Cardiac septum (tissue), 1 donor: ENCODE results near the gene PLXNA3. TPM values are rescaled to one million over a fixed set of nuclear protein-coding genes. Genes with fewer than 3 reads are reported as not detected.

Source experiments
- DNase-seq: peaks from one replicate; pipeline ENCODE4 v3.0.0-alpha.2; 2020; ENCODE audit warnings: low spot score
- intact Hi-C: fragments of 100-400 bp; cut with DNase I; formaldehyde crosslinking; loops from one replicate; pipeline ENCODE4 v1.14.0; 2022
- total RNA-seq: library from RNA; stranded (reverse); fragmentation: NEBNext Ultra II Directional; extraction: Animal tissue kit (Norgen Biotek cat#: 25700); gene quantifications from one replicate; pipeline ENCODE4 v1.2.1, GENCODE V29; 2021
- donor health status: DM: no; HTN: no; CAD: no.

PLXNA3 gene
- total RNA-seq, 1 donor from 2014 or later: 46.9 TPM

DNA sequence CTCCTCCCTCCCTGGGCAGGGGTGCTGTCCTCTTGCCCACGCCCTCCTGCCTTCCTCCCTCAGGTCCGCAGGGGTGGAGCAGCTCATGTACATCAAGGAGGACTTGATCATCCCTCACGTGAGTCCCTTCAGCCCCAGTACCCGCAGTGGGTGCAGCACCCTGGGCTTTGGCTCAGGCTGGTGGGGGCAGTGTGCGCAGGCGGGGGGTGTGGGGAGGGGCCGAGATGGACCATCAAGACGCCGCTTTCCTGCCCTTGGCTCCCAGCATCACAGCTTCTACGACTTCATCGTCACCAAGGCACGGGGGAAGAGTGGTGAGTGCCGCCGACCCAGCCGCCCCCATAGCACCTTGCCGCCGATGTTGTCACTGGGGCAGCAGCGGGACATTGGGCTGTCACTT is 8.5 kb upstream of the PLXNA3 start:
- DNase-seq: no peak
- intact Hi-C loops: loop anchor here (10.0 kb wide), 1 partner anchor 55 kb away; the partner anchor contains the start of gene RPL10

DNA sequence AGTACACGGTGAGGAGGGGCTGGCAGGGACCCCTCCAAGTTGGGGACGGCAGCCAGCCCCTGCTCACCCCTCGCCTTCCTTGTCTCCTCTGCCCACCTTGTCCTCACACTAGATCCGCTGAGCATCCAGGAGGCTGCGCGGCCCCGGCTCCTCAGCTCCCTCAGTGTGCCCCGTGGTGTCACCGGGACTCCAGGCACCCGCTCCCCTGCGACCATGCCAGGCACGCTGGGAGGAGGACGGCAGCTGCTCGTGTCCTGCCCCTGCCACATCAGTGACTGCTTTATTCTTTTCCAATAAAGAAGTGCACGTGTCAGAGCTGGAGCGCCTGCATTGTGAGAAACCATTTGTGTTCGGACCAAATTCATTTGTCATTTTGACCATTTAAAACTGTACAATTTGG is 7.8 kb upstream of the PLXNA3 start:
- no peak for DNase-seq
- intact Hi-C loops: no loop called here

DNA sequence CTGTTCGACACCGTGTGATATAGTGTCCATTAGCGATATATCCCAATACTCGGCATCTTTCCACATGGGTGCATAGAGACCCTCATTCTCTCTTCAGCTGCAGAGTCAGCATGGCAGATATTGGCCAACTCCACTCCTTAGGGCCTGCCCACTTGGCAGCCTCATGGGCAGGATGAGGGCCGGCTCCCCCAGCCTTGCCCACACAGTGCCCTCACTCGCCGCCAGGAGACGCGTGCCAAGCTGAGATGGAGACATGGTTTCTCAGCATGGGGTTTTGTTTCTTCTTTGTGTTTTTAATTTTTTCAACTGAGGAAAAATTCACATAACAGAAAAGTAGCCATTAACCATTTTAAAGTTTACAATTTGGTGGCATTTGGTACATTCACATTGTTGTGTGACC is 5.3 kb upstream of the PLXNA3 start:
- DNase-seq: no peak
- intact Hi-C loops: no loop called here

DNA sequence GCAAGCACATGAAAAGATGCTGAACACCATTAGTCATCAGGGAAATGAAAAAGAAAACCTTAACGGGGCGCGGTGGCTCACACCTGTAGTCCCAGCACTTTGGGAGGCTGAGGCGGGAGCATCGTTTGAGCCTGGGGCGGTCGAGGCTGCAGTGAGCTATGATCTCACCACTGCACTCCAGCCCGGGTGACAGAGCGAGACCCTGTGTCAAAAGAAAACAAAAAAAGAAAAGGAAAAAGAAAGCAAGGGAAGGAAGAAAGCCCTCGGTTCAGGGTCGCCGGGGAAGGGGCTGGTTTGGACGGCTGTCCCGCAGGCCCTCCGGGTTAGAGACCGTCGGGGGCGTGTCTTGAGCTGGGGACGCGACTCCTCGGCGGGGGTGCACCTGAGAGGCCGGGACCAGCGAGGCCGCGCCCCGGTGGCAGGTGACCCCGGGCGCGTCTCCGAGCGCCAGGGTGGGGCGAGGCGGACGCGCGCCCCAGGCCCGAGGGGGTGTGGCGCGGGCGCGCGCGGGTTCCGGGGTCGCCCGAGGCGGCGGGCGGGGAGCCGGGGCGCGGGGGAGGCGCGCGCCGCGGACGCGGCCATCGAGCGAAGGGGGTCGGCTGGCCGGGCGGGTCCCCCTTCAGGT is 478 bp upstream of the PLXNA3 start:
- DNase-seq: no peak

DNA sequence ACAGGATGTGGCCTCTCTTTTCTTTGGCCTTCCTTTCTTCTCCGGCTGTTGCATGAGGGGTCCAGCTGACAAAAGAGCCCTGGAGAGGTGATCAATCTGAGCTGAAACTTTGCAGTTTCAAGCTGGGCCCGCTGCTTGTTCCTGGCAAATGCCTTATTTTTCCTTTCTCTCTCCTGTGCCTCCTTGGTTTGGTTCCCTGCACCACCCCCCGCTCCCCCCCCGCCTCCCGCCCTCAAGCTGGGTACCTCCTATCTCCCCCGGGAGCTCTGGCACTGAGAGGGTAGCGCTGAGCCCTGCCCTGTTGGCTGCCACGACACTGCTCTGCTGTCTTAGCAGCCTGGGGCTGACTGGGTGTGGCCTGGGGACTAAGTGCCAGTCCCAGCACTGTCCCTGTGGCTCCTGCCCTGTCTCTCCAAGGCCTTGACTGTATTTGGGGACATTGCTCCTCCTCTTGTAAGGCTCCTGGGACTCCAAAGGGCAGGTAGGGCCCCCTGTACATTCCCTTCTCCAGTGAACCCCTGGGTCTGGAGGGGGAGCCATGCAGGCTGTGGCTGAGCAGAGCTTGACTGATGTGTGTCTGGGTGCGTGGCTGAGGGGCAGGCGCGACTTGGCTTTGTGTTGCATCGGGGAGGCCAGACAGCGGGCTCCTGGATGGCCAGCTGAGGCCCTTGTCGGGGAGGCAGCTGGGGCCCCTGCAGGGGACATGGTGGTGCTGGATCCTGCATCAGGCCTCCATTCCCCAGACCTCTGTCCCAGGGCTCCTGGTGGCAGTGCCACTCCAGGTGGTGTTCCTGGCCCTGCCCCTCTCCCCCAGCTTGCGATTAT is 1.1 kb downstream of the PLXNA3 start:
- intact Hi-C loops: no loop called here
- DNase-seq: no peak

More for the DNA sequence above, 478 bp upstream of the PLXNA3 start:
- intact Hi-C loops: no loop called here

DNA sequence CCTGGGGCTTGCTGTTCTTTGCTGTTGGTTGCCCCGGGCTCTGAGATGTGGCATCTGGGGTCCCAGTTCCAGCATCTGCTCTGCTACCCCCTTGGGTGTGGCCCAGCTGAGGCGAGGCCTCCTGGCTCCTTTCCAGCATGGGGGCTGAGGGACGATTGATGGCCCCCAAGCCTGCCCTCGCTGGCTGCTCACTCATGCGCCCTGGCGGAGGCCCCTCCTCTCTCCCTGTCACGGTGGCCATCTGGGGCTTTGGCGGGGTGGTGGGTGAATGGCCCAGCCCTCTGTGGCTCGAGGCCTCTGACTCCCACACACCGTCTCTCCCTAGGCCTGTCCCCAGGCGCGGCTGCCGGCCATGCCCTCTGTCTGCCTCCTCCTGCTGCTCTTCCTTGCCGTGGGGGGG is 1.8 kb downstream of the PLXNA3 start:
- intact Hi-C loops: no loop called here

DNA sequence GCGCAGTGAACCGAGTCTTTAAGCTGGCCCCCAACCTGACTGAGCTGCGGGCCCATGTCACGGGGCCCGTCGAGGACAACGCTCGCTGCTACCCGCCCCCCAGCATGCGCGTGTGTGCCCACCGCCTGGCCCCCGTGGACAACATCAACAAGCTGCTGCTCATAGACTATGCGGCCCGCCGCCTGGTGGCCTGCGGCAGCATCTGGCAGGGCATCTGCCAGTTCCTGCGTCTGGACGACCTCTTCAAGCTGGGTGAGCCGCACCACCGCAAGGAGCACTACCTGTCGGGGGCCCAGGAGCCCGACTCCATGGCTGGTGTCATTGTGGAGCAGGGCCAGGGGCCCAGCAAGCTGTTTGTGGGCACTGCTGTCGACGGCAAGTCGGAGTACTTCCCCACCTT is 2.2 kb downstream of the PLXNA3 start:
- intact Hi-C loops: no loop called here
- DNase-seq: no peak

More for the DNA sequence above, 1.8 kb downstream of the PLXNA3 start:
- no peak for DNase-seq

DNA sequence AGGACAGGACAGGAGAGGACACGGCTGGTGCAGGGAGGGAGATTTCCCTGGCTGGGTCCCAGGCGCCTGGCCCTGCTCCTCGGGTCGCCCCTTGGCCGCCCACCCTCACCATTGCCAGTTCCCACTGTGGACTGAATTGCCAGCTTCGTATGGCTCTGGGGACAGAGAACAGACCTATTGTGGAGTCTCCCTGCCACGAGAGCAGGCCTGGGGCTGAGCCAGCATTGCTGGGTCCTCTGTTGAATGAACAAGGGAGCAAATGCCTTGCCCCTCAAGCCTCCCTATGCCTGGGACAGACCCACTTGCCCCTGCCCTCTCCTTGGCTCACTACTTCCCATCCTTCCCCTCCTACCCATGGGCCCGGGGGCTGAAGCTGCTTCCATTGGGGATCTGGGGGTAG is 4.3 kb downstream of the PLXNA3 start:
- intact Hi-C loops: no loop called here
- no peak for DNase-seq

DNA sequence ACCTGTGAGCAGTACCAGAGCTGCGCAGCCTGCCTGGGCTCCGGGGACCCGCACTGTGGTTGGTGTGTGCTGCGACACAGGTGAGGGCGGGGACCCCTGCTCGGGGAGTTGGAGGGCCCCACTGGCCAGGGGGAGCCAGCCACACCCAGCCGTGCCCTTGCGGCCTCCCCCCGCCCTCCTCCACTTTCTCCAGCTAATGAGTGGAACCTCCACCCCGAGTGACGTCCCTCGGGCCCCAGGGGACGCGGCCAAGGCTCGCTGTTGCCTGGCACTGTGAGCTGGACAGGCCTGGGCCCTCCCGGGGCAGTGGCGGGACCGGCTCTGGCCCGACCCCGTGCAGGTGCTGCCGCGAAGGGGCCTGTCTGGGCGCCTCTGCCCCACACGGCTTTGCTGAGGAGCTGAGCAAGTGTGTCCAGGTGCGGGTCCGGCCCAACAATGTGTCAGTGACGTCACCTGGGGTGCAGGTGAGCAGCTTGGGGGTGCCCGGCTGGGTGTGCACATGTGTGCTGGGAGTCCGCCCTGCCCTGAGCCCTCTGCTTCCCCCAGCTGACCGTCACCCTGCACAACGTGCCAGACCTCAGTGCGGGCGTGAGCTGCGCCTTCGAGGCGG is 5.6 kb downstream of the PLXNA3 start:
- intact Hi-C loops: no loop called here
- DNase-seq: no peak

DNA sequence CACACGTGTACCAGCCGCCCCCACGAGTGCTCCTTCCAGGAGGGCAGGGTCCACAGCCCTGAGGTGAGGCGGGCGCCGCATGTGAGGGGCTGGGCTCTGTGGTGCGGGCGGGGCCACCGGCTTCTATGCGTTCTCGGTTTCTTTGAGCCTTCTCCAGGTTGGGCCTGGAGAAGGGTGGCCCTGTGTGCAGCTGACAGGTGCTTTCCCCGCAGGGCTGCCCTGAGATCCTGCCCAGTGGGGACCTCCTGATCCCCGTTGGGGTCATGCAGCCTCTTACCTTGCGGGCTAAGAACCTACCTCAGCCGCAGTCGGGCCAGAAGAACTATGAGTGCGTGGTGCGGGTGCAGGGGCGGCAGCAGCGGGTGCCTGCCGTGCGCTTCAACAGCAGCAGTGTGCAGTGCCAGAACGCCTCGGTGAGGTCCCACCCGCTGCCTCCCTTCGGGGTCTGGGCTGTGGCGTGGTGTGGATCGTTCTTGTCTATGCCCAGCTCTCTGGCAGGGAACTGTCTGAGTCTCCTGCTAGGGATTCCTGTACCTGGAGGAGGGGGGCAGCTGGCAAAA is 6.8 kb downstream of the PLXNA3 start:
- DNase-seq: no peak
- intact Hi-C loops: no loop called here

DNA sequence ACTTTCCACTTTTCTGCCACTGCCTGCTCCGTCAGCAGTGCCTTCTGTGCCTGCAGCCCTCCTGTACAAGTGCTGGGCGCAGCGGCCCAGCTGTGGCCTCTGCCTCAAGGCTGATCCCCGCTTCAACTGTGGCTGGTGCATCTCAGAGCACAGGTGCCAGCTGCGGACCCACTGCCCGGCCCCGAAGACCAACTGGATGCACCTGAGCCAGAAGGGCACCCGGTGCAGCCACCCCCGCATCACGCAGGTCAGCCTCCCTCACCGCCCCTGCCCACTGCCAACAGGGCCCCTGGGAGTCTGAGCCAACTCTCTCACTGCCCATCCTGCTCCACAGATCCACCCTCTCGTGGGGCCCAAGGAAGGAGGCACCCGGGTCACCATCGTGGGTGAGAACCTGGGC is 7.5 kb downstream of the PLXNA3 start:
- intact Hi-C loops: no loop called here
- no peak for DNase-seq

DNA sequence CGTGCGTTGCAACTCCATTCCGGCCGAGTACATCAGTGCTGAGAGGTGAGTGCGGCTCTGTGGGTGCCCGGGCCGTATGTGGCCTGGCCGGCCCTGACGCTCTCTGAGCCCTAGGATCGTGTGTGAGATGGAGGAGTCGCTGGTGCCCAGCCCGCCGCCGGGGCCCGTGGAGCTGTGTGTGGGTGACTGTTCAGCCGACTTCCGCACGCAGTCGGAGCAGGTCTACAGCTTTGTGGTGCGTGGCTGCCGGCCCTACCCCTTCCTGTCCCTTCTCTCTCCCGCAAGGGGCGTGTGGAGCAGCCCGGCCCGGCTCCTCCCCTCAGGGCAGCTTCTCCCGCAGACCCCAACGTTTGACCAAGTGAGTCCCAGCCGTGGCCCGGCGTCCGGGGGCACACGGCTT is 8.0 kb downstream of the PLXNA3 start:
- DNase-seq: no peak
- intact Hi-C loops: no loop called here

DNA sequence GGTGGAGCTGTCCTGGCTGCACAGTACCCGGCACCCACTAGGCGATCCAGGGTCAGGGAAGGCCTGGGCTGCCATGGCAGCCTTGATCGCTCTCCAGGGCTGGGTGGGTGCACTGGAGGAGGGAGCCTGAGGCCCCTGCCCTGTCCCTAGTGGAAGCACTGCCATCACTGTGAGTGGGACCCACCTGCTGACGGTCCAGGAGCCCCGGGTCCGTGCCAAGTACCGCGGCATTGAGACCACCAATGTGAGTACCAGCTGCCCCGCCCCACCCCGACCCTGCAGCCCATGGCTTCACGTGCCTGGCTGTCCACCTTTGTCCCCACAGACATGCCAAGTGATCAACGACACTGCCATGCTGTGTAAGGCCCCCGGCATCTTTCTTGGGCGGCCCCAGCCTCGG is 8.8 kb downstream of the PLXNA3 start:
- intact Hi-C loops: no loop called here
- DNase-seq: no peak

DNA sequence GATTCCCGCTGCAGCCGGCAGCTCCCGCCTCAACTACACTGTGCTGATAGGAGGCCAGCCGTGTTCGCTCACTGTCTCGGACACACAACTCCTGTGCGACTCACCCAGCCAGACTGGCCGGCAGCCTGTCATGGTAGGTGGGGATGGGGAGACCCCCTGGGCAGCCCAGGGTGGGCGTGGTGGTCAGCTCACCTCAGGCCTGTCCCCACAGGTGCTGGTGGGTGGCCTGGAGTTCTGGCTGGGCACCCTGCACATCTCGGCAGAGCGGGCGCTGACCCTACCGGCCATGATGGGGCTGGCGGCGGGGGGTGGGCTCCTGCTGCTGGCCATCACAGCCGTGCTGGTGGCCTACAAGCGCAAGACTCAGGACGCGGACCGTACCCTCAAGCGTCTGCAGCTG is 9.5 kb downstream of the PLXNA3 start:
- no peak for DNase-seq
- intact Hi-C loops: no loop called here

DNA sequence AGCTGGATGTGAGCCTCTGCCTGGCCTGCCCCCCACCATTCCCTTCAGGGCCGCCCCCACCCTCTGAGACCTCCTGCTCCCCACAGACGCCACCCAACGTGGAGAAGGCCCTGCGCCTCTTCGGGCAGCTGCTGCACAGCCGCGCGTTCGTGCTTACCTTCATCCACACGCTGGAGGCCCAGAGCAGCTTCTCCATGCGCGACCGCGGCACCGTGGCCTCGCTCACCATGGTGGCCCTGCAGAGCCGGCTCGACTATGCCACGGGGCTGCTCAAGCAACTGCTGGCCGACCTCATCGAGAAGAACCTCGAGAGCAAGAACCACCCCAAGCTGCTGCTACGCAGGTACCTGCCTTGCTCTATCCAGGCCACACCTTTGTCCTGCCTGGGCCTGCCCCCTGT is 10.1 kb downstream of the PLXNA3 start:
- DNase-seq: no peak
- intact Hi-C loops: no loop called here

DNA sequence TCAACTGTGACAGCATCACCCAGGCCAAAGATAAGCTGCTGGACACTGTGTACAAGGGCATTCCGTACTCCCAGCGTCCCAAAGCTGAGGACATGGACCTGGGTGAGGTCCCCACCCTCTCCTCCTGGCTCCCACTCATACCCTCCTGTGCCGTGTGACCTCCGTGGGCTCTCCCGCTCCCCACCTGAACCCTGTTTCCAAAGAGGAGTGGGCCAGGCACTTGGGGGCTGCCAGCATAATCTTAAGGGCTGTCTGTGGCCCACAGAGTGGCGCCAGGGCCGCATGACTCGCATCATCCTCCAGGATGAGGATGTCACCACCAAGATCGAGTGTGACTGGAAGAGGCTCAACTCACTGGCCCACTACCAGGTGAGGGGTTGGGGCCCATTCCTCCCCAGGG is 11.0 kb downstream of the PLXNA3 start:
- no peak for DNase-seq
- intact Hi-C loops: no loop called here

DNA sequence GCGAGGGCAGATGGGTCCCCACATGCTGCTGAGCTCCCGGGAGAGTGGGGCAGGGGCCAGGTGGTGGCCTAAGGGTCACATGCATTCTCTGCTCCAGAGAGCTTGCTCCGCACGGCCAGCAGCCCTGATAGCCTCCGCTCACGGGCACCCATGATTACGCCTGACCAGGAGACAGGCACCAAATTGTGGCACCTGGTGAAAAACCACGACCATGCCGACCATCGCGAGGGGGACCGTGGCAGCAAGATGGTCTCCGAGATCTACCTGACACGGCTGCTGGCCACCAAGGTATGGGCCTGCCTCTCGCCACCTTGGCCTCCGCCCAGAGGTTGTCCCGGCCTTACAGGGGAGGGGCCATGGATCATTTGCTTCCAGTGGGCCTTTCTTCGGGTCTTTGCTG is 11.8 kb downstream of the PLXNA3 start:
- no peak for DNase-seq
- intact Hi-C loops: no loop called here

DNA sequence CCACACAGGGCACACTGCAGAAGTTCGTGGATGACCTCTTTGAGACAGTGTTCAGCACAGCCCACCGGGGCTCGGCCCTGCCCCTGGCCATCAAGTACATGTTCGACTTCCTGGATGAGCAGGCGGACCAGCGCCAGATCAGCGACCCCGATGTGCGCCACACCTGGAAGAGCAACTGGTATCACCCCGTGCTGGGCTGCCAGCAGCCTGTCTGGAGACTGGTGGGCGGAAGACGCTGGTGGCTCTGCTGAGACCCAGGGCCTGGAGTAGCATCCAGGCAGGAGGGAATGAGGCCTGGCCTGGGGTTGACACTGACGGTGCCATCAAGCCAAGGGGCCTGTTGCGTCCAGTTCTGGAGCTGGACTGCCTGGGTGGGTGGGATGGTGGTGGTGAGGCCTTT is 12.4 kb downstream of the PLXNA3 start:
- intact Hi-C loops: no loop called here
- DNase-seq: no peak

DNA sequence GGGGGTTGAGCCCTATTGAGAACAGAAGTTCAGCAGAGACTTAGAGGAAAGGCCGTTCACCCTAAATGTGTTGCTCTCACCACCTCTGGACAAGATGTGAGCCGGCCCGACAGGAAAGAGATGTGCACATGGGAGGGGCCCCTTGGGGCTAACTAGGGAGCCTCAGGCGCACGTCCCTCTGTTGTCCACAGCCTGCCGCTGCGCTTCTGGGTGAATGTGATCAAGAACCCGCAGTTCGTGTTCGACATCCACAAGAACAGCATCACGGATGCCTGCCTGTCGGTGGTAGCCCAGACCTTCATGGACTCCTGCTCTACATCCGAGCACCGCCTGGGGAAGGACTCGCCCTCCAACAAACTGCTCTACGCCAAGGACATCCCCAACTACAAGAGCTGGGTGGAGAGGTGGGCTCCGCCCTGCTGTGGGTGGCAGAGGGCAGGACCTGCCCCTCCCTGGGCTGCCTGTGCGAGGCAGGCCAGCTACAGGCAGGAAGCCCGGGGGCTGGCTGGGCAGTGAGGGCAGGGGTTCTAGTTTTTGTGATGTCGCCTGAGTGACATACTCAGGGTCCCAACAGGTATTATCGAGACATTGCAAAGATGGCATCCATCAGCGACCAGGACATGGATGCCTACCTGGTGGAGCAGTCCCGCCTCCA is 13.0 kb downstream of the PLXNA3 start:
- intact Hi-C loops: no loop called here
- no peak for DNase-seq
